ENCODE measurements around the gene FAM162A.
A peak's percentile ranks its signal among the peaks of the same experiment; 100 is the strongest.

FAM162A gene

DNA sequence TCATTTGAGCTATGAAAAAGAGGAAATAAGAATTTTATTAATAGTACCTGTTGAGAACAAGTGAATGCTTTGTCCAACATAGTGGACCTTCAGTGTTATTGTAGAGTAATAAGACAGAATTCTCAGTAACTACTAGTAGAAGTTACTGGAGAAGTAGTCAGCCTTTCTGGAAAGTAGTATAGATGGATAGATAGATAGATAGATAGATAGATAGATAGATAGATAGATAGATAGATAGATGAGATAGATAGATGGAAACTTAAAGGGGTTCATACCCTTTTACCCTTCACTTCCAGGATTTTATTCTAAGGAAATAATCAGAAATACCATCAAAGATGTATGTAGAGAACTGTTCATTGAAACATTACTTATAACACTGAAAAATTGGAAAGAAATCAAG, 5.2 kb downstream of the FAM162A start:
- FAIRE-seq = no peak

DNA sequence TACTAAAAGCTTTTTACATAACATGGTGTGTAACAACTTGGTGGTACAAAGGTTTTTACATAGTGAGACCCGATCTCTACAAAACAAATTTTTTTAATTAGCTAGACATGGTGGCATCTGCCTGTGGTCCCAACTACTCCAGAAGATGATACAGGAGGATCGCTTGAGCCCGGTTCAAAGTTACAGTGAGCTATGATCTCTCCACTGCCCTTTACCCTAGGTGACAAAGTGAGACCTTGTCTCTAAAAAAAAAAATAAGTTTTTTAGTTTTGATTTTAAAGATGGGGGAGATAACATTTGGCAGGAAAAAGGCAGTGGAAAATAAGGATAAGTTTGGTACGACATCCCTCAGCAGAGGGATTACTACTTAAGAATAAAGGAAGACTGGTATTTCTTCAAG, 5.9 kb downstream of the FAM162A start:
- FAIRE-seq = no peak

DNA sequence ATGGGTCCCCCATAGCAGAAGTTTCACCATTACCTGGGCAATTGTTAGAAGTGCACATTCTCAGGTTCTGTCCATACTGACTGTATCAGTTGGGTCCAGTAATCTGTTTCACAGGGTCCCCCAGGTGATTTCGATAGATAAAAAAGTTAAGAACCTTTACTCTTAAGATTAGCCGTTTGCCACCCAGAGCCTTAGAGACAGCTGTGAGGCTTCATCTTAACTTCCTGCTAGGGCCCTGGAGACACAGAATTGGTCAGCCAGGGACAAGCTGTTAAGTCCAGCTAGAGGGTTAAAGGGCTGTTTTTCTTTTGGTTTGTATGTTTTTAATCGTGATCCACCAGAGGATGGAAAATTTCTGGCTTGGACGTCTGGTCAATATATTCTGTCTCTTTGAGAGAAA, 6.7 kb downstream of the FAM162A start:
- FAIRE-seq = no peak

DNA sequence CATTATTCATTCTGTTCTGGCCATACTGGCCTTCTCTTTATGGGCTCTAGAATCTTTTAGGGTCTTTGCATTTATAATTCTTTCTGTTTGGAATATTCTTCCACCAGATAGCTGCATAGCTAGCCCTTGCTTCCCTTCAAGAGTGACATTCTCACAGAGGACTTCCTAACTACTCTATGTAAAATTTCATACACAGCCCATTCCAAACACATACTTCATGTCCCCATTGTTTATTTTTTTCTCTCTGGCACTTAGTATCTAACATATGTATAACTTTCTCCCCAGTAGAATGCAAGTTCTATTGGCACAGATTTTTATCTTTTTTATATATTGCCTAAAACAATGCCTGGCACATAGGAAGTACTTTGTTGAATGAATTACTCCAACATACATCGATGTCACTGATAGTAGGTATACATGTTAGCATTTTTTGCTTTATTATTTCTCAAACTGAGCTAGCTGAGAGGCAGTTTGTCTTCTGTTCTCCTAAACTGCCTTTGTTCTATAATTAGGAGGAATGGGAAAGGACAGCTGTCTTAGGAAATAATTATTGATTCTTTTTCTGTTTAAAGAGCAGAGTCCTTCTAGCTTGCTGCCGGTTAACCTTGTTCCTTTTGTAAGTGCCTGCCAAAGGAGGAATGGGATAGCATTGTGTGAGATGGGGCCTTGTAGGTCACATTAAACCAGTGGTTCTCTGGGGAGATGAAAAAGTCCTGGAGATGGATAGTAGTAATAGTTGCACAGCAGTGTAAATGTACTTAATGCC, 7.9 kb downstream of the FAM162A start:
- FAIRE-seq = no peak

DNA sequence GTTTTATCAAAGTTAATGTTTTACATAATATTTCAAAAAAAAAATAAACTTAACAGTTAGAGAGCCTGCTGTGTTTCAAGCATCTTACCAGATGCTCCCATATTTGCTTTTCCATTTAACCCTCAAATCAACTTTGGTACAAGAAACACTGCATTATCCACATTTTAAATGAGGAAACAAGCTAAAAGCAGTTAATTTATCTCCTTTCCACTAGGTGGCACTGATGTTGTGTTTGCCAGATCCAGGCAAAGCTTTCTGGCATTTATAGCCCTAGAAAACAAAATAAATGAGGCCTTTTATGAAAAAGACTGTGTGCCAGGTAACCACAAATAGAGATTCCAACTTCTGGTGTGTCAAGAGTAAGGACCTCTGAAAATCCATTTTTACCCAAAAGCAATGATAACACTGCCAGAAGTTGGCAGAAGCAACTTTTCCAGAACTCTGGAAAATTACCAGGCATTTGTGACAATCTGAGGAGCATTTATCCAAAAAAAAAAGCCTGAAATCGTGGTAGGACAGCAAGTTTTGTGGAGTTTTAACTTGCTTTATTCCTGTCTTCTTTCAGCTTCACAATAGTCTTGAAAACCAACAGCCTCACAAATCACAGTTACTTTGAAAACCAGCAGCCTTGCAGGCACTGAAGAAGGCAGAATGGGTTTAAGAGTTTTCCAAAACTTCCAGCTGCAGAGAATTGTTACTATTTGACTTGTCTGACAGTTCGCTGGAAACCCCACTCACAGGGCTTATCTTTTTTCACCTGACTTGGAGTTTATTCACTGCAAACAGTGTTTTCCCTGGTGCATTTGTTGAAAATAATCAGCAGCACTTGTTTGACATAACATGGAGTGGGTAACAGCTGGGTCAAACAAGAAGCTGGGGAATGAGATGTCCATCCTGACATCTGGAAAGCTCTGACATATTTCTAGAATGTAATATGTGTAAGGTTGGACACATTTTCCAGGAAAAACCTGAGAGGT, 9.2 kb downstream of the FAM162A start:
- FAIRE-seq = peak; percentile 14

DNA sequence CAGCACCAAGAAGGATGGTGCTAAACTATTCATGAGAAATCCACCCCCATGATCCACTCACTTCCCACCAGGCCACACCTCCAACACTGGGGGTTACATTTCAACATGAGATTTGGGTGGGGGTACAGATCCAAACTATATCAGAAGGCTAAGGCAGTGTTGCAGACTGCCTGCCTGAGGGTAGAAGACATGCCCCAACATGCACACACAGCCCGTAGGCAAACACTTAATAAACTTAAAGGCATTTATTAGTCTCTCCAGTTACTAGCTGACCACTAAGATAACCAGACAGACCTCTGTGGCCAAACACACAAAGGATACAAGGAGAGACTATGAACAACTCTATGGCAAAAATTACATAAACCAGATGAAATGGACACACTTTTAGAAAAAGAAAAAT, 10.2 kb downstream of the FAM162A start:
- no peak for FAIRE-seq

DNA sequence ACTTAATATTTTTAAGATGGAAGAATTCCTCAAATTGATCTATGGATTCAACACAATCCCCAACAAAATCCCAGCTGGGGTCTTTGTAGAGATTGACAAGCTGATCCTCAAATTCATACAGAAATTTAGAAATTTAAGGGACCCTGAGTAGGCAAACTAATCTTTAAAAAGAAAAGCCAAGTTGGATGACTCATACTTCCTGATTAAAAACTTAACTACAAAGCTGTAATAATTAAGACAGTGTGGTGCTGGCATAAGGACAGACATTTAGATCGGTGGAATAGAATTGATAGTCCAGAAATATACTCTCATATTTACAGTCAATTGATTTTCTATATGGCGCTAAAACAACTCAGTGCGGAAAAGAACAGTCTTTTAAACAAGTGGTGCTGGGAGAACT, 11.6 kb downstream of the FAM162A start:
- no peak for FAIRE-seq

DNA sequence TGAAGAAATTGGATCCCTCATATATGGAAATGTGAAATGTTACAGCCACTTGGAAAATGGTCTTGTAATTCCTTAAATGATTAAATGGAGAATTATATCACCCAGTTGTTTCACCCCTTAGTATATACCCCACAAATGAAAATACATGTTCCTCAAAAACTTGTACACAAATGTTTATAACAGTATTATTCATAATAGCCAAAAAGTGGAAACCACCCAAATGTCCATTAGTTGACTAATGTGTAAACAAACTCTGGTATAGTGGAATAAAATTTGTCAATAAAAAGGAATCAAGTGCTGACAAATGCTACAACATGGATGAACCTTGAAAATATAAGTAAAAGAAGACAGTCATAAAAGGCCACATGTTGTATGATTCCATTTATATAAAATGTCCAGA, 12.5 kb downstream of the FAM162A start:
- no peak for FAIRE-seq

DNA sequence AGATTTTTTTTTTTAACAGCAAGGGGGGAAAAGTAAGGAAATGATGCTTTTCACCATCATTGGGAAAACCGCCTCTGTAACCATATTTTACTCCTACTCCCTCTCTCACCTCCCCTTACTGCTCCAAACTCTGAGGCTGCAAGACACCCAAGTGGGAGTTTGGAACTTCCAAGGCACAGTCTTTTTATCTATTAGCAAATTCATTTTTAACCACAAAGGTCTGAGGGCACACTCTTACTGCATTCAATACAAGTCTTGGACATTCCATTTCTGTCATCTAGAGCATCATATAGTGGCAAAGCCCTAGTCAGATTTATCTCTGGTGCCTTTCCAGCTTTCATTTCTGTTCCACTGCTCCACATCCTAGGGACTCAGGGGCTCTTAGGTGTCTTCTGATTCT, 13.2 kb downstream of the FAM162A start:
- no peak for FAIRE-seq

DNA sequence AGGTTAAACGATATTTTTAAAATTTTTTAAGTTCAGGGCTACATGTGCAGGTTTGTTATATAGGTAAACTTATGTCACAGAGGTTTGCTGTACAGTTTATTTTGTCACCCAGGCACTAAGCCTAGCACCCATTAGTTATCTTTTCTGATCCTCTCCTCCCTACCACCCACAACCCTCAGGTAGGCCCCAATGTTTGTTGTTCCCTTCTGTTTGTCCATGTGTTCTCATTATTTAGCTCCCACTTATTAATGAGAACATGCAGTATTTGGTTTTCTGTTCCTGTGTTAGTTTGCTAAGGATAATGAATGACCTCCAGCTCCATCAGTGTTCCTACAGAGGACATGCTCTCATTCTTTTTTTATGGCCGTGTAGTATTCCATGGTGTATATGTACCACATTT, 14.9 kb downstream of the FAM162A start:
- FAIRE-seq = no peak

DNA sequence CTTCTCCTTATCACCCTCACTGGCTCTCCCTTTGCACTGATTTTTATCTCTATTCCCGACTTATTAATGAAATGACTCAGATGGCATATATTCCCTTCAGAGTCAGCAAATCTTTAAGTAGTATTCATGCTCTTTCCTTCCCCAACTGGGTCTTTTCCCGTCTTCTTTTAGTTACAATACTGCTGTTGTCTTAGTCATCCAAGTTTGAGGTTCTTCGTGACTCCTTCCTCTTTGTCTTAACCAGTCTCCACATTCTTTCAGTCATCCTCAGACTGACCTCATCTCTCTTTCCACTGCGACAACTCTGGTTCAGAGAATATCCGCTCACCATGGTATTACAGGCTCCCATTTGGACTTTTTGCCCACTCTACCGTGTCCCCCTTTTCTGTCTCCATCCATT, 19.5 kb downstream of the FAM162A start:
- FAIRE-seq = no peak

DNA sequence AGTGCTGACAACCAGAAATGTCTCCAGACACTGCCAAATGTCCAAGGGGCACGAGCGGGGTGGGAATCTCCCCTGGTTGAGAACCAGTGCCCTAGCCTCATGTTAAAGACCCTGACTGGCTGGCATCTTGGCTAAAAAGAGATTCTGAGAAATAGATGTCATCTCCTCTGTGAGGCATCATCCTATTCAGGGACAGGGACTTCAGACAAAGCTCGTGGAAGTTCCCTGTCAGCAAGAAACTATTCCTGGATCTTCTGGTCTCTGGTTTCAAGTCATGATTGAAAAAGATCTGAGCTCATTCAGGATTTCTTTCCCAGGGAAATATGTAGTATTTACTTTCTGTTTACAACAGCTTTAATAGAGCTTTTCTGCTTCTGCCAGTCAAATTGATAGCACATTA, 21.0 kb downstream of the FAM162A start:
- no peak for FAIRE-seq

DNA sequence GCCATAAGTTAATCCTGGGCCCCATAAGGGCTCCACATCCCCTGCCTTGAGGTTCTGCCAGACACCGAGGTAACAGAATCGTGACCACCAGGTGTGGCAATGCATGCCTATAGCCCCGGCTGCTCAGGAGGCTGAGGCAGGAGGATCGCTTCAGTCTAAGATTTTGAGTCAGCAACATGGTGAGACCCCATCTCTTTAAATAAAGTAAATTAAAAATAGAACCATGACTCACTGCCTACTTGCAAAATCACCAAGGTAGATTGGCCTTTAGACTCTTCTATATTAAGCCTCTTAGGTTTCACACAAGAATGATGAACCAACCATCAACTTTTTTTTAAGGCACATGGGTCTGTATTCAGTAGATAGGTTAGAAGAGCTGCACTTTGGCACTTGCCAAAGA, 22.2 kb downstream of the FAM162A start:
- no peak for FAIRE-seq

DNA sequence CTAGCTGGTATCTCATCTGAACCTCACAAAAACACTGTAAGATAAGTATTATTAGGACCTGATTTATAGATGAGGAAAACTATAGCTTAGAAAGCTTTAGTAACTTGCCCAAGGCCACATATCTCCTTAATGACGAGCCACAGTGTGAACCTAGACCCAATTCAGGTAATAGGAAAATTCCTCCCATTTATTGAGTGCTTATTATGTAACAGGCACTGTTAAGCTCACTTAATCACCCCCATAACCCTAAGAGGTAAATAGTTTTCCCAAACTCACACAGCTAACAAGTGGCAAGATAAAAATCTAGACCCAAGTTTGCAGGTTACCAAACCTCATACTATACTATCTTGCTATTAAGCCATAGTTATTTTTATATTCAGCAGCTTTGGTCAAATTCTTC, 24.0 kb downstream of the FAM162A start:
- no peak for FAIRE-seq

DNA sequence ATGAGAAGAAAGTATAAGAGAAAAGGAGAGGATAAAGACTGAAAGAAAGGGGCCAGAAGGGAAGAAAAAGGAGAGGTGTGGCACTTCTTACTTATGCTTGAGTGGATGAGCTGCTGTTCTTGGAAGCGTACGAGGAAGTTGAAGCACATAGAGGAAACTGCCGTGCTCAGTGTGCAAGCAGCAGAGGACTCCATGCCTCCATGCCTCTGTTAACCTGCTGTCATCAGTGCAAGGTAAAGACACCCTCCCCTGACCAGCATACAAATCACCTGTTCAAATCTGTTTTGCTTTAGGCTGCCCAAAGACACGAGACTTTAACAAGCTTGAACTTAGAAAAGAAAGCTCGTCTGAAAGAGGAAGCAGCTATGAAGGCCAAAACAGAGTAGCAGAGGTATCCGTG, 25.5 kb downstream of the FAM162A start:
- no peak for FAIRE-seq

DNA sequence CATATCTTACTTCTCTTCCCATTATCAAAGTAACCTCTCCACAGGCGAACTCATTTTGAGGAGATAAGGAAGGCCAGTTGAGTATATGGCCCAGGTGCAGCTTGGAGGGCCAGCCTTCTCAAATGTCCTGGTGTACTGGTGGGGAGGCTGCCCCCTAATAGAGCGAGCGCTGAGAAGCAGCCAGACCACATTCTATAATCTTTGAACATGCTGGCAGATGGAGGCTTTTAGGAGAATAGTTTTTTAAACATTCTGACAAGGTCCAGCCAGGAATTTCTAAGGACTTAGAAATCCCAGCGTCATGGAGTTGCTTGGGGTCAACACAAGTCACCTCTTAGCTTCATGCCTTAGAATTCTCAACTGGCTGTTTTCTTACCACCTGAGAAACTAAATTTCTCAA, 26.1 kb downstream of the FAM162A start:
- no peak for FAIRE-seq

DNA sequence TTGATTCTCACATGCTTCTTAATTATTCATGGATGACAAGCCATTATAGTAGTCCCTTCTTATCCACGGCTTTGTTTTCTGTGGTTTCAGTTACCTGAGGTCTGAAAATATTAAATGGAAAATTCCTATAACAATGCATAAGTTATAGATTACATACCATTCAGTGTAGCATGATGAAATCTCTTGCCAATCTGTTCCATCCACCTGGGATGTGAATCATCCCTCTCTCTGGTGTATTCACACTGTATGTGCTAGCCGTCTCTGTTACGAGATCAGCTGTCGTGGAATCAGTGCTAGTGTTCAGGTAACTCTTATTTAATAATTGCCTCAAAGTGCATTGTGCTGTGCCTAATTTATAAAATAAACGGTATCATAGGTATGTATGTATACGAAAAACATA, 26.7 kb downstream of the FAM162A start:
- no peak for FAIRE-seq

DNA sequence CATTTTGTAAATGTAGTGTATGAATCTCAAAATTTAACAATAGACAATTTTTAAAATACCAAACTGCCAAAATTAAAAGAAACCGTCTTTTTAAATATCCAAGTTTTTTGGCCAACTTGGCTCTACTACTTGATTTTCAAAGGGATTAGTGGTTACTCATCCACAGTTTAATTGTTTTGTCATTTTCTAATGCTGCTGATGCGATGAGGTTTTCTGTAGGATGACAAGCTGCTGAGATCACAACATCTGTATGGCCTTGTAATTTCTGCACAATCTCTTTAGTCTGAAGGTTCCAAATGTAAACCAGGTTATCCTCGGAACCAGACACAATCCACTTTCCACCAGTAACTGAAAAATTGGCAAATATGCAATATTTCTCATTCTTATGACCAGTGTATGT, 30.4 kb downstream of the FAM162A start:
- FAIRE-seq = no peak

DNA sequence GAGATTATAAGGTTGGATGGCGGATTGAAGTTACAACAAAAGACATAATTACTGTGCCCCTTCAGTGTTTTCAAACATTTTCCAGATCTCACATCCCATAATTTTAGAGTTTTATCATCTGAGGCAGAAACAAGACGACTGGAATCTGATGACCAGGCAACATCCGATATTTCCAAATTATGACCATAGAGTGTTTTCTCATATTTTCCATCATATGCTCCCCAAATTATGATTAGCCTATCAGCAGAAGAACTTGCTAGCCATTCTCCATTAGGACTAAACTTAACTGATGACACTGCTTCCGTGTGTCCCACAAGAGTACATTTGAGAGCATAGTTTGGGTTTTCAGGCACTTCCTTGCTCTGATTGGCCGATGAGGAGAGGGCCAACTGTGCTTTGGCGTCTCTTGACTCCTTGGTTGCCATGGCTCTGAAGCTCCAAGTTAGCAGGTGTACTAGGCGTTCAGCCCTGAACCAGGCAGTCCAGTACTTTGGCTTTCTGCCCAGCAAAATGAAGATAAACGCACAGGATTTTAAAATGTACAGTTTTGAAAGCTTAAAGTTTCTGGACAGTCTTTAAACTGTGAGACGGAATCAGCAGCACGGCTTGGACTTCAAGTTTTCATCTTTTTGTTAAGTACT, 31.2 kb downstream of the FAM162A start:
- no peak for FAIRE-seq

DNA sequence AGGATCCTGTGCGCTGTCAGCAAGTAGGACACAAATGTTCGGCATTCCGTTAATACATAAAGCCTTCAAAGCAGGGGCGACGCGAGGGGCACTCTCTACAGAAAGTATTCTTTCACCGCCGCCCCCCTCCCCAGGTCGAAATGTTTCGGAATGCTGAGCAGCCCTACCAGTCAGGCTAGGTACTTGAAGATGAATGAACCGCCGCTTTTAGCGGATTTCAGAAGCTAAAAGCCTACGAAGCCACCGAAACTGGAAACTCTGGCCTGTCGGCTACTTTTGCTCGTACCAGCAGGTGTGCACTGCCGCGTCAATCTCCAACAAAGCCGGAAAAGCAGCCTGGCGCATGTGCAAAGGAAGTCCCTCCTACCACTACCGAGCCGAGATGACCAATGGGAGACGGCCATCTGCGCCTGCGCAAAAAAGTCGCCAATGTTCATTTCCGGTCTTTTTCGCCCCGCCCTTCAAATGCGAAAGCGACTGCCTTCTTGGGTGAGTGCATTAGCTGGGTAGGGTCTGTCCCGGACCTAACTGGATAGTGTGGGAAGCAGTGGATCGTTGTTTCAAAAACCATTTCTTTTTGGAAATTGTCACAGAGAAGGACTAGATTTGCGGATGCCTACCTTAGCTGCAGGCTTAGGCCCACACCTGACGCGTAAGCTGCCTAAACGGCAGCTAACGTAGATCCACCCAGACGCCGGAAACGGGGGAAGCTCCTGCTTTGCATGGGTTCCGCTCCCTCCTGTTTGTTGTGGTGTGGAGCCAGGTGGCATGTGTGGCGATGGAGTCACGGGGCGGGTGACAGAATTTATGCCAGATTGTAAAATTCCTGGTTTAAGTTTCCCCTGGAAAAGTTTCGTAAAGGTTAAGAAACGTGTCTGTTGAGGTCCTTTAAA, 32.0 kb downstream of the FAM162A start, which contains the start of gene WDR5B:
Gene WDR5B (minus strand): TSS at position 301 of the 893 bp plus-strand sequence. CDS start 534 bp downstream, outside the sequence.
- peak; percentile 36 for FAIRE-seq

DNA sequence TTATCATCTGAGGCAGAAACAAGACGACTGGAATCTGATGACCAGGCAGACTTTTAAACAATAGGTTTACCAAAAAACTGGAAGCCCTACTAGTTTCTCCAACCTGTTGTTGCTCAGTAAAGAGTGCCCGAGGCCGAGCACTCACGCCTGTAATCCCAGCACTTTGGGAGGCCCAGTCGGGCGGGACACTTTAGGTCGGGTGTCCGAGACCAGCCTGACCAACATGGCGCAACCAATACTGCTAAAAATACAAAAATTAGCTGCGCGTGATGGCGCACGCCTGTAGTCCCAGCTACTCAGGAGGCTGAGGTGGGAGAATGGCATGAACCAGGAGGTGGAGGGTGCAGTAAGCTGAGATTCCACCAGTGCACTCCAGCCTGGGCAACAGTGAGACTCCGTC, 33.0 kb downstream of the FAM162A start:
- no peak for FAIRE-seq

DNA sequence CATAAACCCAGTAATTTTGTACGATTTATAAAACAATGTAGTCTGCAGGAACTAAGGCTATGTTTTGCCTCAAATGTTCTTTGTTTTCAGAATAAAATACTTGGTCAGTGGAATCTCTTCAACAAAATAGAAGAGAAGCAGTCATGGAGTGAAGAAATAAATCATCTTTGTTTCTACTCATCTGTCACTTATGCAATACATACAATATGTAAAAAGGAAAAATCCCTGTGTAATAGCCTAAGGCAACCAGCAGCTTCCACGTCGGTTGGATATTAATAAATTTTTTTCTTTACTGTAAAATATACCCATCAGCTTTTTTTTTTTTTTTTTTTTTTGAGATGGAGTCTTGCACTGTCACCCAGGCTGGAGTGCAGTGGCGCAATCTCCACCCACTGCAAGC, 37.1 kb downstream of the FAM162A start:
- FAIRE-seq = no peak

Measured in colon (tissue), 2 donors.